ENCODE measurements around the gene RGL4. TPM values are rescaled to one million over a fixed set of nuclear protein-coding genes. Genes with fewer than 3 reads are reported as not detected.
"Not testable (repeated sequence)": the region's sequence is repeated elsewhere in the genome, so short reads cannot be mapped to it uniquely, and the experiment has no call there.

RGL4 gene
- total RNA-seq, 3 donors from 2014 or later (not counting 1 experiment from before 2014, with no cell fraction given): 11.6 to 14.5 (median 12.7) TPM

DNA sequence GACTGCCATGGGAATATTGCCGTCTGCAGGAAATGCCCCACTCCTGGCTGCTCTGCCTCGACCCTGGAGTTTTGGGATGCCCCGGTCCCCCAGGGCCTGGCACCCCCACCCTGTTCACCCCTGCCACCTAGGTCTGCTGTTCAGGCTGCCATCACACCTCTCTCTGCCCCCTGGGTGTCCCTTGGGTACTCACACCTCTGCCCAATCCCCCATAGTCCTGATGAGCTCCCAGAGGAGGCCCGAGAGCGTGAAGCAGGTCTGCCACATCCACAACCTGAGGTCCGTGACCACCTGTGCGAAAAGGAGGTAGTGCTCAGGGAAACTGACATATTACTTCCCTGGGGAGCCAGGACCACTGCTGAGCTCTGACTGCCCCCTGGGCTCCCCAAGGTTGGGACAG lies 38.5 kb upstream of the RGL4 start:
- no peaks in the 10 kb centered on the region for H3K4me1 ChIP-seq (ENCODE audit: control insufficient read depth, insufficient read depth, low read length)
- Mint-ChIP-seq H3K9me3 (no peaks in the 10 kb centered on the region), H3K4me3 (no peak overlapping the region), H3K27ac (no peak overlapping the region), H3K36me3 (no peaks in the 10 kb centered on the region), H3K4me1 (no peaks in the 10 kb centered on the region), H3K27me3 (ENCODE audit: low read depth in 2 of 2) (no peaks in the 10 kb centered on the region)
- H3K27ac ChIP-seq (ENCODE audit: low read length): no peak overlapping the region
- TF ChIP-seq, protein P1, sequence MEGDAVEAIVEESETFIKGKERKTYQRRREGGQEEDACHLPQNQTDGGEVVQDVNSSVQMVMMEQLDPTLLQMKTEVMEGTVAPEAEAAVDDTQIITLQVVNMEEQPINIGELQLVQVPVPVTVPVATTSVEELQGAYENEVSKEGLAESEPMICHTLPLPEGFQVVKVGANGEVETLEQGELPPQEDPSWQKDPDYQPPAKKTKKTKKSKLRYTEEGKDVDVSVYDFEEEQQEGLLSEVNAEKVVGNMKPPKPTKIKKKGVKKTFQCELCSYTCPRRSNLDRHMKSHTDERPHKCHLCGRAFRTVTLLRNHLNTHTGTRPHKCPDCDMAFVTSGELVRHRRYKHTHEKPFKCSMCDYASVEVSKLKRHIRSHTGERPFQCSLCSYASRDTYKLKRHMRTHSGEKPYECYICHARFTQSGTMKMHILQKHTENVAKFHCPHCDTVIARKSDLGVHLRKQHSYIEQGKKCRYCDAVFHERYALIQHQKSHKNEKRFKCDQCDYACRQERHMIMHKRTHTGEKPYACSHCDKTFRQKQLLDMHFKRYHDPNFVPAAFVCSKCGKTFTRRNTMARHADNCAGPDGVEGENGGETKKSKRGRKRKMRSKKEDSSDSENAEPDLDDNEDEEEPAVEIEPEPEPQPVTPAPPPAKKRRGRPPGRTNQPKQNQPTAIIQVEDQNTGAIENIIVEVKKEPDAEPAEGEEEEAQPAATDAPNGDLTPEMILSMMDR (IDR thresholded peaks at IDR 0.05): no peak
- intact Hi-C loops (cut with micrococcal nuclease): no loop called here
- no peaks in the 10 kb centered on the region for H3K27me3 ChIP-seq (ENCODE audit: control insufficient read depth, insufficient read depth, low read length)
- no peaks in the 10 kb centered on the region for H3K36me3 ChIP-seq (ENCODE audit: control insufficient read depth, insufficient read depth, low read length)
- ATAC-seq (no peak), DNase-seq (no peak)
- 99% methylated on average over 7 of the region's 7 CpGs for WGBS (ENCODE audit: insufficient coverage)
- no peak overlapping the region for H3K4me3 ChIP-seq (ENCODE audit: low read length)
- no peaks in the 10 kb centered on the region for H3K9me3 ChIP-seq (ENCODE audit: control insufficient read depth, insufficient read depth, low read length)

DNA sequence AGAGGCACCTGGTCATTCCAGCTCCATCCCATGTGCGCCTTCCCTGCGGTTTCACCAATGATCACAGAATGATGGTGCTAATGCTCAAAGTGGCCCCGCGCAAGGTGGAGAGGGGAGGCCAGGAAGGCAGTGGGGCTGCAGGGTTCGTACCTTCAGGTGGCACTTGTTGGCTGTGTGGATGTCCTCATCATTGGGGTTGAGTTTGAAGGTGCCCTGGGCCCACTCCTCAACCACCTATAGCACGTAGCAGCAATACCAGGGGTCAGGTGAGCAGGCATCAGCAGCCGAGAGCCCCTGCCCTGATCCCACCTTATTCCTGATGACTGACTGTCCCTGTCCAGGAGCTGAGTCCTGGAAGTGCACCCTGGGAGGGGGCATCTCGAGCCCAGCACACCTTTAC lies 38.1 kb upstream of the RGL4 start:
- no peaks in the 10 kb centered on the region for H3K27me3 Mint-ChIP-seq (ENCODE audit: low read depth in 2 of 2)
- H3K36me3 Mint-ChIP-seq: no peaks in the 10 kb centered on the region
- no peaks in the 10 kb centered on the region for H3K9me3 ChIP-seq (ENCODE audit: control insufficient read depth, insufficient read depth, low read length)
- H3K4me1 Mint-ChIP-seq: peaks cover 0 to 2% of the 10 kb centered on the region in 2 donors
- H3K27me3 ChIP-seq (ENCODE audit: control insufficient read depth, insufficient read depth, low read length): no peaks in the 10 kb centered on the region
- ATAC-seq (no peak), DNase-seq (no peak)
- H3K4me3 Mint-ChIP-seq: no peak overlapping the region
- H3K4me3 ChIP-seq (ENCODE audit: low read length): no peak overlapping the region
- TF ChIP-seq, protein P1 (IDR thresholded peaks at IDR 0.05): no peak
- intact Hi-C loops (cut with micrococcal nuclease): no loop called here
- H3K4me1 ChIP-seq (ENCODE audit: control insufficient read depth, insufficient read depth, low read length): no peaks in the 10 kb centered on the region
- H3K27ac ChIP-seq (ENCODE audit: low read length): no peak overlapping the region
- H3K36me3 ChIP-seq (ENCODE audit: control insufficient read depth, insufficient read depth, low read length): no peaks in the 10 kb centered on the region
- H3K9me3 Mint-ChIP-seq: no peaks in the 10 kb centered on the region
- H3K27ac Mint-ChIP-seq: no peak overlapping the region
- 98% methylated on average over 8 of the region's 8 CpGs for WGBS (ENCODE audit: insufficient coverage)

DNA sequence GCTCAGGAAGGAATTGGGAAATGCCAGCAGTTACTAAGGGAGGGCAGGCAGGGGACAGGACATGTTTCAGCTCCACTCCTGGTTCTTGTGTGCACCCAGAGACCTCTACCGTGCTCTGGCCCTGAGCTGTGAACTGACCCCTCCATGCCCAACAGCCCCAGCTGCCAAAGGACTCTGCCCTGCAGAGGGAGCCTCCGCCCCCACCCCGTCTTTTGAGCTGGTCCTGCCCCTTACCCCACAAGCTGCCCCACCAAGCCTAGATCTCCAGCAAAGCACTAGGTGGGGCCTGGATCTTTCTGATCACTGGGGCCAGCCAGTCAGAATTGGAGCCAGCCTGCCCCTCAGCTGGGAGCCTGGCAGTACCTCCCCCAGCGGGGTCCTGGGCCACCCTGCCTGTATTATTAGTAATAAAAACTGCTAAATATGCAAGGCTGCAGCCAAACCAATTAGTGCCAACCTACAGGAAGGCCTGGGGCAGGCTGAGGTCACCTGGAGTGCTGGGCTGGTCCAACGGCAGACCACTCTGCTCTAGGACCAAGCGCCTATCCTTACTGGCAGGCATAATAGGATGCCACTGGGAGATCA lies 34.8 kb upstream of the RGL4 start:
- no peaks in the 10 kb centered on the region for H3K9me3 Mint-ChIP-seq
- H3K27me3 Mint-ChIP-seq (ENCODE audit: low read depth in 2 of 2): no peaks in the 10 kb centered on the region
- Histone ChIP-seq H3K27ac (ENCODE audit: low read length) (no peak overlapping the region), H3K36me3 (ENCODE audit: control insufficient read depth, insufficient read depth, low read length) (peaks cover 6% of the 10 kb centered on the region), H3K9me3 (ENCODE audit: control insufficient read depth, insufficient read depth, low read length) (no peaks in the 10 kb centered on the region), H3K4me3 (ENCODE audit: low read length) (no peak overlapping the region), H3K4me1 (ENCODE audit: control insufficient read depth, insufficient read depth, low read length) (no peaks in the 10 kb centered on the region), H3K27me3 (ENCODE audit: control insufficient read depth, insufficient read depth, low read length) (no peaks in the 10 kb centered on the region)
- TF ChIP-seq, protein P1 (IDR thresholded peaks at IDR 0.05): no peak
- intact Hi-C loops (cut with micrococcal nuclease): no loop called here
- H3K4me3 Mint-ChIP-seq: no peak overlapping the region
- H3K36me3 Mint-ChIP-seq: peaks cover 7% of the 10 kb centered on the region
- H3K27ac Mint-ChIP-seq: peak overlapping the region; percentile 48 to 71
- no peak for DNase-seq
- 94% methylated on average over 6 of the region's 6 CpGs for WGBS (ENCODE audit: insufficient coverage)
- no peak for ATAC-seq
- peaks cover 0 to 10% of the 10 kb centered on the region in 2 donors for H3K4me1 Mint-ChIP-seq

DNA sequence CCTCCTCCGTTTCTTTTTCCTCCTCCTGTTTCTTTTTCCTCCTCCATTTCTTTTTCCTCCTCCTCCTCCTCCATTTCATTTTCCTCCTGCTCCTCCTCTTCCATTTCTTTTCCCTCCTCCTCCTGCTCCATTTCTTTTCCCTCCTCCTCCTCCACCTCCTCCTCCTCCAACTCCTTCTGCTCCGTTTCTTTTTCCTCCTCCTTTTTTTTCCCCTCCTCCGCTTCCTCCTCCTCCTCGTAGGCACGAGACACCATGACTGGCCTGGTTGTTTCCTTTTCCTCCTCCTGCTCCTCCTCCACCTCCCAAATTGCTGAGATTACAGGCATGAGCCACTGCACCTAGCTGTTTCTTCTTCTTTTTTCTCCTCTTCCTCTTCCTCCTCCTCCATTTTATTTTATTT lies 33.1 kb upstream of the RGL4 start:
- ATAC-seq (no peak), DNase-seq (no peak)
- H3K27me3 Mint-ChIP-seq (ENCODE audit: low read depth in 2 of 2): no peaks in the 10 kb centered on the region
- H3K4me3 Mint-ChIP-seq: no peak overlapping the region
- Histone ChIP-seq H3K9me3 (ENCODE audit: control insufficient read depth, insufficient read depth, low read length) (no peaks in the 10 kb centered on the region), H3K27ac (ENCODE audit: low read length) (no peak overlapping the region), H3K4me1 (ENCODE audit: control insufficient read depth, insufficient read depth, low read length) (peaks cover 8% of the 10 kb centered on the region), H3K27me3 (ENCODE audit: control insufficient read depth, insufficient read depth, low read length) (no peaks in the 10 kb centered on the region), H3K4me3 (ENCODE audit: low read length) (no peak overlapping the region), H3K36me3 (ENCODE audit: control insufficient read depth, insufficient read depth, low read length) (peaks cover 6% of the 10 kb centered on the region)
- H3K4me1 Mint-ChIP-seq: peaks cover 13 to 23% of the 10 kb centered on the region in 2 donors
- intact Hi-C loops (cut with micrococcal nuclease): no loop called here
- TF ChIP-seq, protein P1 (IDR thresholded peaks at IDR 0.05): no peak
- no peak overlapping the region for H3K27ac Mint-ChIP-seq
- H3K9me3 Mint-ChIP-seq: peaks cover 2 to 3% of the 10 kb centered on the region in 2 donors
- H3K36me3 Mint-ChIP-seq: peaks cover 7% of the 10 kb centered on the region
- WGBS (ENCODE audit: insufficient coverage): 91% methylated on average over 5 of the region's 5 CpGs

DNA sequence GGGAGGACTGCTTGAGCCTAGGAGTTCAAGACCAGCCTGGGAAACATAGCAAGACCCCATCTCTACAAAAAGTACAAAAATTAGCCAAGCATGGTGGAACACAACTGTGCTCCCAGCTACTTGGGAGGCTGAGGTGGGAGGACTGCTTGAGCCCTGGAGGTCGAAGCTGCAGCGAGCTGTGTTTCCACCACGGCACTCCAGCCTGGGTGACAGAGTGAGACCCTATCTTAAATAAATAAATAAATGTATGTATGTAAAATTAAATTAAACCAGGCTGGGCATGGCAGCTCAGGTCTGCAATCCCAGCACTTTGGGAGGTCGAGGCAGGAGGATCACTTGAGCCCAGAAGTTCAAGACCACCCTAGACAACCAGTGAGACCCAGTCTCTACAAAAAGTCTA lies 30.4 kb upstream of the RGL4 start:
- Mint-ChIP-seq H3K36me3 (peaks cover 14% of the 10 kb centered on the region), H3K4me1 (peaks cover 27 to 29% of the 10 kb centered on the region in 2 donors)
- H3K9me3 ChIP-seq (ENCODE audit: control insufficient read depth, insufficient read depth, low read length); H3K4me1 ChIP-seq (ENCODE audit: control insufficient read depth, insufficient read depth, low read length); DNase-seq; H3K4me3 ChIP-seq (ENCODE audit: low read length); H3K27ac ChIP-seq (ENCODE audit: low read length); H3K4me3 Mint-ChIP-seq; H3K27me3 ChIP-seq (ENCODE audit: control insufficient read depth, insufficient read depth, low read length); ATAC-seq; intact Hi-C loops (cut with micrococcal nuclease); H3K27ac Mint-ChIP-seq; H3K36me3 ChIP-seq (ENCODE audit: control insufficient read depth, insufficient read depth, low read length); H3K27me3 Mint-ChIP-seq (ENCODE audit: low read depth in 2 of 2); H3K9me3 Mint-ChIP-seq: not testable (repeated sequence)
- 96% methylated on average over 2 of the region's 4 CpGs for WGBS (ENCODE audit: insufficient coverage)
